ENCODE data around the gene CCDC83.

GRCh38 chr11:85913513-85913912 is 58.3 kb downstream of the CCDC83 start:
- TF ChIP-seq, protein P1, sequence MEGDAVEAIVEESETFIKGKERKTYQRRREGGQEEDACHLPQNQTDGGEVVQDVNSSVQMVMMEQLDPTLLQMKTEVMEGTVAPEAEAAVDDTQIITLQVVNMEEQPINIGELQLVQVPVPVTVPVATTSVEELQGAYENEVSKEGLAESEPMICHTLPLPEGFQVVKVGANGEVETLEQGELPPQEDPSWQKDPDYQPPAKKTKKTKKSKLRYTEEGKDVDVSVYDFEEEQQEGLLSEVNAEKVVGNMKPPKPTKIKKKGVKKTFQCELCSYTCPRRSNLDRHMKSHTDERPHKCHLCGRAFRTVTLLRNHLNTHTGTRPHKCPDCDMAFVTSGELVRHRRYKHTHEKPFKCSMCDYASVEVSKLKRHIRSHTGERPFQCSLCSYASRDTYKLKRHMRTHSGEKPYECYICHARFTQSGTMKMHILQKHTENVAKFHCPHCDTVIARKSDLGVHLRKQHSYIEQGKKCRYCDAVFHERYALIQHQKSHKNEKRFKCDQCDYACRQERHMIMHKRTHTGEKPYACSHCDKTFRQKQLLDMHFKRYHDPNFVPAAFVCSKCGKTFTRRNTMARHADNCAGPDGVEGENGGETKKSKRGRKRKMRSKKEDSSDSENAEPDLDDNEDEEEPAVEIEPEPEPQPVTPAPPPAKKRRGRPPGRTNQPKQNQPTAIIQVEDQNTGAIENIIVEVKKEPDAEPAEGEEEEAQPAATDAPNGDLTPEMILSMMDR (IDR thresholded peaks at IDR 0.05) = no peak
- no peak for TF ChIP-seq ZFX (IDR thresholded peaks at IDR 0.05; ENCODE audit: borderline replicate concordance)

Data from 22Rv1 (cell line).